CD8-positive, alpha-beta memory T cell (primary cell): ENCODE data around the gene SIL1. TPM values are rescaled to one million over a fixed set of nuclear protein-coding genes. Genes with fewer than 3 reads are reported as not detected.

Source experiments
- CTCF ChIA-PET: fragments of 350-600 bp; sonication (Branson Sonifier 250); formaldehyde crosslinking; loops from one replicate; lab custom pipeline; 2021; ENCODE audit warnings: antibody characterized with exemption; lab: Charles Lee
- POLR2A ChIA-PET: fragments of 350-600 bp; sonication (Branson Sonifier 250); formaldehyde crosslinking; loops from one replicate; lab custom pipeline; 2021; ENCODE audit warnings: antibody characterized with exemption; lab: Charles Lee
- DNase-seq, 5 donors: peaks; one replicate each; pipeline versions ENCODE4 v3.0.0 to v3.0.0-alpha.2; 2020 to 2022; ENCODE audit warnings: mixed read lengths in 1 of 5
- H3K27ac ChIP-seq: one replicate; pipeline ENCODE4 v1.7.0; 2013; ENCODE audit warnings: low read depth, mild to moderate bottlenecking, low read length, moderate library complexity
- H3K27me3 ChIP-seq: 2 replicates; pipeline ENCODE4 v1.7.0; 2013; ENCODE audit warnings: low read length, mild to moderate bottlenecking; ENCODE audit not compliant: insufficient read depth, poor library complexity, severe bottlenecking
- H3K36me3 ChIP-seq: 2 replicates; pipeline ENCODE4 v1.7.0; 2013; ENCODE audit warnings: mild to moderate bottlenecking, low read length, moderate library complexity; ENCODE audit not compliant: insufficient read depth
- H3K4me1 ChIP-seq: 2 replicates; pipeline ENCODE4 v1.7.0; 2013; ENCODE audit warnings: mild to moderate bottlenecking, low read length, moderate library complexity; ENCODE audit not compliant: insufficient read depth
- H3K4me3 ChIP-seq: 2 replicates; pipeline ENCODE4 v1.7.0; 2013; ENCODE audit warnings: mild to moderate bottlenecking, low read length
- H3K9me3 ChIP-seq: 2 replicates; pipeline ENCODE4 v1.7.0; 2013; ENCODE audit warnings: mild to moderate bottlenecking, low read length
- H3K27ac Mint-ChIP-seq, 8 donors: one replicate each; pipeline ENCODE4 v1.8.0; 2020 to 2021; ENCODE audit warnings: mixed read lengths in 8 of 8, mild to moderate bottlenecking in 6 of 8, inconsistent platforms in 3 of 8, moderate library complexity in 3 of 8
- H3K27me3 Mint-ChIP-seq, 2 donors: one replicate each; pipeline ENCODE4 v1.8.0; 2020 to 2021; ENCODE audit warnings: mixed read lengths in 2 of 2, mild to moderate bottlenecking in 1 of 2, moderate library complexity in 1 of 2
- H3K36me3 Mint-ChIP-seq, 3 donors: one replicate each; pipeline ENCODE4 v1.8.0; 2020 to 2021; ENCODE audit warnings: mixed read lengths in 3 of 3, inconsistent platforms in 1 of 3, mild to moderate bottlenecking in 1 of 3
- H3K4me1 Mint-ChIP-seq, 3 donors: one replicate each; pipeline ENCODE4 v1.8.0; 2020 to 2021; ENCODE audit warnings: mixed read lengths in 3 of 3, inconsistent platforms in 1 of 3, mild to moderate bottlenecking in 1 of 3
- H3K4me3 Mint-ChIP-seq, 7 donors: one replicate each; pipeline ENCODE4 v1.8.0; 2020 to 2021; ENCODE audit warnings: mixed read lengths in 7 of 7, mild to moderate bottlenecking in 6 of 7, moderate library complexity in 4 of 7, inconsistent platforms in 2 of 7
- H3K9me3 Mint-ChIP-seq, 5 donors: one replicate each; pipeline ENCODE4 v1.8.0; 2020 to 2022; ENCODE audit warnings: mixed read lengths in 5 of 5, mild to moderate bottlenecking in 3 of 5, moderate library complexity in 2 of 5, inconsistent platforms in 1 of 5
- polyA plus RNA-seq: library from polyadenylated mRNA; unstranded; fragments of 300-500 nt; fragmentation: Illumina TruSeq; gene quantifications from one replicate; pipeline ENCODE4 v1.2.3, GENCODE V29; 2021
- total RNA-seq, 2 experiments: library from RNA; stranded (reverse); gene quantifications; one replicate each; pipeline ENCODE4 v1.2.3, GENCODE V29; 2021

The SIL1 gene
- total and polyA plus RNA-seq, 3 experiments from 2014 or later, result 15.0 to 27.5 (median 26.6) TPM

- Histone ChIP-seq H3K9me3 (no peaks in the 10 kb centered on the region), H3K27ac (no peak overlapping the region), H3K4me1 (no peaks in the 10 kb centered on the region), H3K4me3 (no peak overlapping the region), H3K27me3 (no peaks in the 10 kb centered on the region), H3K36me3 (no peaks in the 10 kb centered on the region)
- Mint-ChIP-seq H3K4me3 (no peak overlapping the region), H3K27me3 (no peaks in the 10 kb centered on the region), H3K36me3 (peaks cover 0 to 12% (median 6%) of the 10 kb centered on the region in 3 donors), H3K4me1 (no peaks in the 10 kb centered on the region), H3K27ac (no peak overlapping the region), H3K9me3 (no peaks in the 10 kb centered on the region)
- CTCF ChIA-PET, result interaction anchor here (0.7 kb wide), 1 partner anchor 9 kb away, joined by 3 read pairs; no protein-coding TSS in a partner anchor
- POLR2A ChIA-PET, result no interaction called here
- no peak for DNase-seq
These were observed 92.5 kb downstream of the SIL1 start for GRCh38 chr5:139105621-139106071.

GRCh38 chr5:139104577-139105276 lies 93.4 kb downstream of the SIL1 start:
- ChIA-PET CTCF (interaction anchor here (0.7 kb wide), 1 partner anchor 10 kb away, joined by 3 read pairs; no protein-coding TSS in a partner anchor), POLR2A (no interaction called here)
- H3K27me3 ChIP-seq, result no peaks in the 10 kb centered on the region
- DNase-seq, result no peak
- Mint-ChIP-seq H3K4me3 (no peak overlapping the region), H3K4me1 (no peaks in the 10 kb centered on the region), H3K9me3 (no peaks in the 10 kb centered on the region), H3K36me3 (peaks cover 0 to 14% (median 6%) of the 10 kb centered on the region in 3 donors), H3K27me3 (no peaks in the 10 kb centered on the region), H3K27ac (no peak overlapping the region)
- no peak overlapping the region for H3K27ac ChIP-seq
- no peaks in the 10 kb centered on the region for H3K4me1 ChIP-seq
- H3K9me3 ChIP-seq, result no peaks in the 10 kb centered on the region
- H3K36me3 ChIP-seq, result no peaks in the 10 kb centered on the region
- H3K4me3 ChIP-seq, result no peak overlapping the region

- no peaks in the 10 kb centered on the region for H3K27me3 ChIP-seq
- no peaks in the 10 kb centered on the region for H3K36me3 ChIP-seq
- no peaks in the 10 kb centered on the region for H3K9me3 ChIP-seq
- H3K4me1 ChIP-seq, result no peaks in the 10 kb centered on the region
- H3K9me3 Mint-ChIP-seq, result no peaks in the 10 kb centered on the region
- no peaks in the 10 kb centered on the region for H3K27me3 Mint-ChIP-seq
- no peak overlapping the region for H3K27ac Mint-ChIP-seq
- no peak overlapping the region for H3K4me3 Mint-ChIP-seq
- CTCF ChIA-PET, result no interaction called here
- no peak overlapping the region for H3K27ac ChIP-seq
- H3K36me3 Mint-ChIP-seq, result peaks cover 0 to 16% (median 6%) of the 10 kb centered on the region in 3 donors
- no peak overlapping the region for H3K4me3 ChIP-seq
- POLR2A ChIA-PET, result no interaction called here
- no peak for DNase-seq
- H3K4me1 Mint-ChIP-seq, result no peaks in the 10 kb centered on the region
These were observed 94.4 kb downstream of the SIL1 start for GRCh38 chr5:139103762-139104161.

- H3K9me3 ChIP-seq, result no peaks in the 10 kb centered on the region
- Mint-ChIP-seq H3K9me3 (no peaks in the 10 kb centered on the region), H3K4me1 (no peaks in the 10 kb centered on the region), H3K36me3 (peaks cover 0 to 13% (median 5%) of the 10 kb centered on the region in 3 donors), H3K27ac (peak overlapping the region in 1 of 8 donors; percentile 78), H3K4me3 (no peak overlapping the region), H3K27me3 (no peaks in the 10 kb centered on the region)
- H3K4me1 ChIP-seq, result no peaks in the 10 kb centered on the region
- ChIA-PET POLR2A (no interaction called here), CTCF (no interaction called here)
- no peak overlapping the region for H3K4me3 ChIP-seq
- DNase-seq, result no peak
- H3K27ac ChIP-seq, result no peak overlapping the region
- H3K36me3 ChIP-seq, result no peaks in the 10 kb centered on the region
- no peaks in the 10 kb centered on the region for H3K27me3 ChIP-seq
These were observed 97.3 kb downstream of the SIL1 start for GRCh38 chr5:139100825-139101224.

- Histone ChIP-seq H3K9me3 (no peaks in the 10 kb centered on the region), H3K36me3 (no peaks in the 10 kb centered on the region), H3K4me1 (no peaks in the 10 kb centered on the region), H3K27me3 (no peaks in the 10 kb centered on the region), H3K27ac (no peak overlapping the region), H3K4me3 (no peak overlapping the region)
- Mint-ChIP-seq H3K9me3 (no peaks in the 10 kb centered on the region), H3K27ac (no peak overlapping the region), H3K27me3 (no peaks in the 10 kb centered on the region), H3K36me3 (peaks cover 0 to 6% (median 3%) of the 10 kb centered on the region in 3 donors), H3K4me3 (no peak overlapping the region), H3K4me1 (no peaks in the 10 kb centered on the region)
- POLR2A ChIA-PET, result no interaction called here
- no peak for DNase-seq
- CTCF ChIA-PET, result no interaction called here
These were observed 103.7 kb downstream of the SIL1 start for GRCh38 chr5:139094154-139095131.

- no peak overlapping the region for H3K4me3 ChIP-seq
- H3K4me3 Mint-ChIP-seq, result no peak overlapping the region
- no peaks in the 10 kb centered on the region for H3K4me1 ChIP-seq
- H3K27ac Mint-ChIP-seq, result no peak overlapping the region
- CTCF ChIA-PET, result no interaction called here
- no peak for DNase-seq
- peaks cover 0 to 3% (median 3%) of the 10 kb centered on the region in 3 donors for H3K36me3 Mint-ChIP-seq
- peaks cover 0 to 1% of the 10 kb centered on the region in 2 donors for H3K27me3 Mint-ChIP-seq
- H3K4me1 Mint-ChIP-seq, result peaks cover 0 to 5% (median 5%) of the 10 kb centered on the region in 3 donors
- no peaks in the 10 kb centered on the region for H3K9me3 ChIP-seq
- H3K9me3 Mint-ChIP-seq, result no peaks in the 10 kb centered on the region
- H3K27me3 ChIP-seq, result no peaks in the 10 kb centered on the region
- no peaks in the 10 kb centered on the region for H3K36me3 ChIP-seq
- POLR2A ChIA-PET, result no interaction called here
- H3K27ac ChIP-seq, result no peak overlapping the region
These were observed 105.3 kb downstream of the SIL1 start for GRCh38 chr5:139092741-139093343.

GRCh38 chr5:139091439-139092156 lies 106.6 kb downstream of the SIL1 start:
- Mint-ChIP-seq H3K9me3 (no peaks in the 10 kb centered on the region), H3K4me1 (peaks cover 0 to 5% (median 5%) of the 10 kb centered on the region in 3 donors), H3K4me3 (no peak overlapping the region), H3K36me3 (peaks cover 3 to 5% (median 4%) of the 10 kb centered on the region in 3 donors), H3K27ac (peak overlapping the region in 4 of 8 donors; percentile 16 to 64 (median 18)), H3K27me3 (peaks cover 0 to 1% of the 10 kb centered on the region in 2 donors)
- Histone ChIP-seq H3K4me1 (no peaks in the 10 kb centered on the region), H3K9me3 (no peaks in the 10 kb centered on the region), H3K27ac (no peak overlapping the region), H3K27me3 (no peaks in the 10 kb centered on the region), H3K36me3 (no peaks in the 10 kb centered on the region), H3K4me3 (no peak overlapping the region)
- ChIA-PET POLR2A (no interaction called here), CTCF (no interaction called here)
- no peak for DNase-seq
